ENCODE measurements around the gene FRMD4A.

Gene FRMD4A

GRCh38 chr10:13987446-13987845, 343.3 kb downstream of the FRMD4A start:
- H3K23ac ChIP-seq (ENCODE audit: low read depth, low read length, poor library complexity) = no peak overlapping the region
- no peak for DNase-seq (ENCODE audit: low spot score)
- no peak overlapping the region for H2AK5ac ChIP-seq (ENCODE audit: low read depth, low read length)
- no peak overlapping the region for H3K27ac ChIP-seq (replicated peaks; ENCODE audit: low read length)
- no peak overlapping the region for H3K18ac ChIP-seq (ENCODE audit: low read length)
- peaks cover 0 to 6% of the 10 kb centered on the region in 2 donors for H3K9me3 ChIP-seq (replicated peaks in 1 of 2; ENCODE audit: control insufficient read depth in 2 of 2, insufficient read depth in 1 of 2, low read depth in 1 of 2, low read length in 2 of 2)
- no peak overlapping the region for H4K91ac ChIP-seq (ENCODE audit: low read depth, low read length, poor library complexity)
- H3K4ac ChIP-seq (ENCODE audit: low read length) = no peak overlapping the region
- H3K79me1 ChIP-seq (ENCODE audit: low read depth, low read length) = no peaks in the 10 kb centered on the region
- H3K4me3 ChIP-seq (ENCODE audit: low read length in 2 of 2) = no peak overlapping the region
- H3K4me1 ChIP-seq (ENCODE audit: control insufficient read depth in 2 of 2, insufficient read depth in 1 of 2, low read depth in 1 of 2, low read length in 2 of 2) = peaks cover 13 to 28% of the 10 kb centered on the region in 2 donors
- no peaks in the 10 kb centered on the region for H3K36me3 ChIP-seq (replicated peaks in 1 of 2; ENCODE audit: control insufficient read depth in 2 of 2, insufficient read depth in 2 of 2, low read length in 2 of 2)
- H3K9ac ChIP-seq (ENCODE audit: low read depth, low read length, poor library complexity) = no peak overlapping the region
- no peak overlapping the region for H3K14ac ChIP-seq (ENCODE audit: low read length)
- no peaks in the 10 kb centered on the region for H3K27me3 ChIP-seq (ENCODE audit: control insufficient read depth in 3 of 3, insufficient read depth in 3 of 3, low read depth in 1 of 3, low read length in 3 of 3)
- H2BK15ac ChIP-seq (ENCODE audit: low read length) = no peak overlapping the region
- H2BK5ac ChIP-seq (ENCODE audit: low read length) = no peak overlapping the region
- H4K8ac ChIP-seq (ENCODE audit: low read depth, low read length) = no peak overlapping the region
- H2BK120ac ChIP-seq (ENCODE audit: low read depth, low read length) = no peak overlapping the region
- no peak overlapping the region for H3K4me2 ChIP-seq (ENCODE audit: insufficient read depth, low read length, poor library complexity, severe bottlenecking)
- H2BK12ac ChIP-seq (ENCODE audit: low read length) = no peak overlapping the region
- H2AFZ ChIP-seq (ENCODE audit: low read length) = peak overlapping the region; percentile 80
- WGBS, 2 donors (ENCODE audit: extremely low coverage in 2 of 2, insufficient read length in 2 of 2, insufficient replicate concordance in 1 of 2) = no CpG with 5 or more reads among the region's 9 CpGs

- Histone ChIP-seq H3K4ac (ENCODE audit: low read length) (no peak overlapping the region), H4K91ac (ENCODE audit: low read depth, low read length, poor library complexity) (no peak overlapping the region), H3K23ac (ENCODE audit: low read depth, low read length, poor library complexity) (no peak overlapping the region), H3K9me3 (replicated peaks in 1 of 2; ENCODE audit: control insufficient read depth in 2 of 2, insufficient read depth in 1 of 2, low read depth in 1 of 2, low read length in 2 of 2) (peaks cover 0 to 6% of the 10 kb centered on the region in 2 donors), H3K79me1 (ENCODE audit: low read depth, low read length) (no peaks in the 10 kb centered on the region), H3K27me3 (ENCODE audit: control insufficient read depth in 3 of 3, insufficient read depth in 3 of 3, low read depth in 1 of 3, low read length in 3 of 3) (no peaks in the 10 kb centered on the region), H3K14ac (ENCODE audit: low read length) (no peak overlapping the region), H3K4me2 (ENCODE audit: insufficient read depth, low read length, poor library complexity, severe bottlenecking) (no peak overlapping the region), H3K4me1 (ENCODE audit: control insufficient read depth in 2 of 2, insufficient read depth in 1 of 2, low read depth in 1 of 2, low read length in 2 of 2) (peaks cover under 1 to 9% of the 10 kb centered on the region in 2 donors), H2BK120ac (ENCODE audit: low read depth, low read length) (no peak overlapping the region), H3K27ac (replicated peaks; ENCODE audit: low read length) (no peak overlapping the region), H2BK12ac (ENCODE audit: low read length) (peak overlapping the region; percentile 5), H4K8ac (ENCODE audit: low read depth, low read length) (no peak overlapping the region), H2BK15ac (ENCODE audit: low read length) (peak overlapping the region; percentile 11), H2BK5ac (ENCODE audit: low read length) (no peak overlapping the region), H3K9ac (ENCODE audit: low read depth, low read length, poor library complexity) (no peak overlapping the region), H2AFZ (ENCODE audit: low read length) (no peak overlapping the region), H2AK5ac (ENCODE audit: low read depth, low read length) (peak overlapping the region; percentile 9), H3K4me3 (ENCODE audit: low read length in 2 of 2) (no peak overlapping the region), H3K36me3 (replicated peaks in 1 of 2; ENCODE audit: control insufficient read depth in 2 of 2, insufficient read depth in 2 of 2, low read length in 2 of 2) (no peaks in the 10 kb centered on the region), H3K18ac (ENCODE audit: low read length) (peak overlapping the region; percentile 9)
- DNase-seq (ENCODE audit: low spot score) = no peak
- no CpG with 5 or more reads among the region's 7 CpGs for WGBS, 2 donors (ENCODE audit: extremely low coverage in 2 of 2, insufficient read length in 2 of 2, insufficient replicate concordance in 1 of 2)
These were observed 346.0 kb downstream of the FRMD4A start for GRCh38 chr10:13984647-13985155.

- Histone ChIP-seq H3K27ac (replicated peaks; ENCODE audit: low read length) (no peak overlapping the region), H3K9me3 (replicated peaks in 1 of 2; ENCODE audit: control insufficient read depth in 2 of 2, insufficient read depth in 1 of 2, low read depth in 1 of 2, low read length in 2 of 2) (peaks cover 0 to 4% of the 10 kb centered on the region in 2 donors), H2BK15ac (ENCODE audit: low read length) (no peak overlapping the region), H2BK5ac (ENCODE audit: low read length) (no peak overlapping the region), H3K79me1 (ENCODE audit: low read depth, low read length) (no peaks in the 10 kb centered on the region), H2BK120ac (ENCODE audit: low read depth, low read length) (no peak overlapping the region), H3K4ac (ENCODE audit: low read length) (no peak overlapping the region), H4K91ac (ENCODE audit: low read depth, low read length, poor library complexity) (no peak overlapping the region), H2BK12ac (ENCODE audit: low read length) (no peak overlapping the region), H3K14ac (ENCODE audit: low read length) (no peak overlapping the region), H3K4me1 (ENCODE audit: control insufficient read depth in 2 of 2, insufficient read depth in 1 of 2, low read depth in 1 of 2, low read length in 2 of 2) (peaks cover 1 to 9% of the 10 kb centered on the region in 2 donors), H3K36me3 (replicated peaks in 1 of 2; ENCODE audit: control insufficient read depth in 2 of 2, insufficient read depth in 2 of 2, low read length in 2 of 2) (no peaks in the 10 kb centered on the region), H2AFZ (ENCODE audit: low read length) (no peak overlapping the region), H3K9ac (ENCODE audit: low read depth, low read length, poor library complexity) (no peak overlapping the region), H3K4me2 (ENCODE audit: insufficient read depth, low read length, poor library complexity, severe bottlenecking) (no peak overlapping the region), H3K4me3 (ENCODE audit: low read length in 2 of 2) (no peak overlapping the region), H3K18ac (ENCODE audit: low read length) (no peak overlapping the region), H2AK5ac (ENCODE audit: low read depth, low read length) (no peak overlapping the region), H4K8ac (ENCODE audit: low read depth, low read length) (no peak overlapping the region), H3K23ac (ENCODE audit: low read depth, low read length, poor library complexity) (no peak overlapping the region), H3K27me3 (ENCODE audit: control insufficient read depth in 3 of 3, insufficient read depth in 3 of 3, low read depth in 1 of 3, low read length in 3 of 3) (no peaks in the 10 kb centered on the region)
- DNase-seq (ENCODE audit: low spot score) = no peak
- no CpG with 5 or more reads among the region's 9 CpGs for WGBS, 2 donors (ENCODE audit: extremely low coverage in 2 of 2, insufficient read length in 2 of 2, insufficient replicate concordance in 1 of 2)
These were observed 347.7 kb downstream of the FRMD4A start for GRCh38 chr10:13983035-13983434.

DNA sequence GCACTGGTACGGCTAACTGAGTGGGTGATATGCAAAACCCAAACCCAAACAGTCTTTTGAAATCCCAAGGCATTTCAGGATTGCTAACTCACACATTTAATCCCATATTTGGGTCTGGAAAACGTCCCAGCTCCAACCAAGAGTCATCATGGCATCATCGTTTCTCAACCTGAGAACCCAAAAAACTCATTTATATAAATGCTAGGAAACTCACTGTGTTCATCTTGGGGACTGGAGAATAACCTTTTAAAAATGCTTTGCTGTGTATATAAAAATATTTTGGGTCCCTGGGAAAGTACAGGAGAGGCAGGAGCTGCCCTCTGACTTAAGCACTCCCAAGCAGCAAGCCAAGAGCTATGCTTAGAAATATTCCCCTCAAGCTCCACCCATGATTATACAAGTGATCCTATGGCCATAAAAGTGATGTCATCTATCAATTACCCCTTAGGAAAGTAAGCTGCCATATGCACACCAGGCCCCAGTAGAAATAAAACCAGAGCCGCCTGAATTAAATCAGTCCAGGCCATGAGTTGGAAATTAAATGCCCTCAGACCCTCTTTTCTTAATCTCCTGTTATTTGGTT, 352.1 kb downstream of the FRMD4A start:
- H2BK12ac ChIP-seq (ENCODE audit: low read length) = no peak overlapping the region
- H3K4me3 ChIP-seq (ENCODE audit: low read length in 2 of 2) = no peak overlapping the region
- no peak overlapping the region for H3K18ac ChIP-seq (ENCODE audit: low read length)
- no CpG with 5 or more reads among the region's 4 CpGs for WGBS, 2 donors (ENCODE audit: extremely low coverage in 2 of 2, insufficient read length in 2 of 2, insufficient replicate concordance in 1 of 2)
- no peak overlapping the region for H3K14ac ChIP-seq (ENCODE audit: low read length)
- no peak for DNase-seq (ENCODE audit: low spot score)
- no peak overlapping the region for H2AK5ac ChIP-seq (ENCODE audit: low read depth, low read length)
- no peak overlapping the region for H2AFZ ChIP-seq (ENCODE audit: low read length)
- no peak overlapping the region for H4K8ac ChIP-seq (ENCODE audit: low read depth, low read length)
- H3K23ac ChIP-seq (ENCODE audit: low read depth, low read length, poor library complexity) = no peak overlapping the region
- H2BK120ac ChIP-seq (ENCODE audit: low read depth, low read length) = no peak overlapping the region
- H3K27ac ChIP-seq (replicated peaks; ENCODE audit: low read length) = no peak overlapping the region
- H3K9me3 ChIP-seq (replicated peaks in 1 of 2; ENCODE audit: control insufficient read depth in 2 of 2, insufficient read depth in 1 of 2, low read depth in 1 of 2, low read length in 2 of 2) = no peaks in the 10 kb centered on the region
- no peak overlapping the region for H2BK5ac ChIP-seq (ENCODE audit: low read length)
- no peak overlapping the region for H3K9ac ChIP-seq (ENCODE audit: low read depth, low read length, poor library complexity)
- no peak overlapping the region for H2BK15ac ChIP-seq (ENCODE audit: low read length)
- H3K79me1 ChIP-seq (ENCODE audit: low read depth, low read length) = no peaks in the 10 kb centered on the region
- H3K4ac ChIP-seq (ENCODE audit: low read length) = no peak overlapping the region
- no peak overlapping the region for H4K91ac ChIP-seq (ENCODE audit: low read depth, low read length, poor library complexity)
- no peak overlapping the region for H3K4me2 ChIP-seq (ENCODE audit: insufficient read depth, low read length, poor library complexity, severe bottlenecking)
- H3K27me3 ChIP-seq (ENCODE audit: control insufficient read depth in 3 of 3, insufficient read depth in 3 of 3, low read depth in 1 of 3, low read length in 3 of 3) = no peaks in the 10 kb centered on the region
- peaks cover 0 to 1% of the 10 kb centered on the region in 2 donors for H3K4me1 ChIP-seq (ENCODE audit: control insufficient read depth in 2 of 2, insufficient read depth in 1 of 2, low read depth in 1 of 2, low read length in 2 of 2)
- no peaks in the 10 kb centered on the region for H3K36me3 ChIP-seq (replicated peaks in 1 of 2; ENCODE audit: control insufficient read depth in 2 of 2, insufficient read depth in 2 of 2, low read length in 2 of 2)

All from neuronal stem cell (in vitro differentiated cells).